ENCODE results near the gene AGTRAP.

GRCh38 chr1:11695861-11696260, 40.1 kb upstream of the AGTRAP start:
- TF ChIP-seq RCOR1 (IDR thresholded peaks at IDR 0.05; ENCODE audit: borderline replicate concordance in 1 of 2, low read depth in 2 of 2, low read length in 2 of 2) (no peak), ZFP1 (CRISPR knock-in tag; IDR thresholded peaks at IDR 0.05) (no peak), GATA2 (CRISPR knock-in tag; IDR thresholded peaks at IDR 0.05) (no peak), EZH2 (IDR thresholded peaks at IDR 0.05; ENCODE audit: borderline replicate concordance, low read depth, low read length) (no peak), POLR2A (conservative IDR thresholded peaks at IDR 0.05) (no peak), MLX (CRISPR knock-in tag; conservative IDR thresholded peaks at IDR 0.05) (no peak), ELF1 (tag; IDR thresholded peaks at IDR 0.05) (no peak)
